ENCODE results near the gene ZIC2.

- no peak for TF ChIP-seq CTCF (IDR thresholded peaks at IDR 0.05; ENCODE audit: control extremely low read depth in 1 of 3, insufficient read depth in 1 of 3, low read depth in 1 of 3, low read length in 3 of 3)
- no peak for TF ChIP-seq GTF2F1 (IDR thresholded peaks at IDR 0.05; ENCODE audit: borderline replicate concordance, low read depth, low read length)
- TF ChIP-seq POLR2A (IDR thresholded peaks at IDR 0.05; ENCODE audit: control extremely low read depth in 1 of 2, low read depth in 2 of 2, low read length in 2 of 2): no peak
- no peak for TF ChIP-seq CREB1 (IDR thresholded peaks at IDR 0.05)
- TF ChIP-seq, protein P1, sequence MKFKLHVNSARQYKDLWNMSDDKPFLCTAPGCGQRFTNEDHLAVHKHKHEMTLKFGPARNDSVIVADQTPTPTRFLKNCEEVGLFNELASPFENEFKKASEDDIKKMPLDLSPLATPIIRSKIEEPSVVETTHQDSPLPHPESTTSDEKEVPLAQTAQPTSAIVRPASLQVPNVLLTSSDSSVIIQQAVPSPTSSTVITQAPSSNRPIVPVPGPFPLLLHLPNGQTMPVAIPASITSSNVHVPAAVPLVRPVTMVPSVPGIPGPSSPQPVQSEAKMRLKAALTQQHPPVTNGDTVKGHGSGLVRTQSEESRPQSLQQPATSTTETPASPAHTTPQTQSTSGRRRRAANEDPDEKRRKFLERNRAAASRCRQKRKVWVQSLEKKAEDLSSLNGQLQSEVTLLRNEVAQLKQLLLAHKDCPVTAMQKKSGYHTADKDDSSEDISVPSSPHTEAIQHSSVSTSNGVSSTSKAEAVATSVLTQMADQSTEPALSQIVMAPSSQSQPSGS (IDR thresholded peaks at IDR 0.05; ENCODE audit: low read length): no peak
- TF ChIP-seq EZH2 (IDR thresholded peaks at IDR 0.05; ENCODE audit: low read depth, low read length, severe bottlenecking): no peak
- TF ChIP-seq RXRA (IDR thresholded peaks at IDR 0.05; ENCODE audit: insufficient read depth, low read depth, low read length): no peak
These were observed 12.1 kb upstream of the ZIC2 start for GRCh38 chr13:99969453-99969918.
